Stimulated activated naive CD8-positive, alpha-beta T cell treated with anti-CD3 and anti-CD28 coated beads, Interleukin-15, Interleukin-2, amounts not matched to agents 100 ng/mL and 50 ng/mL, for 24 hours (primary cell): ENCODE results near the gene SRMS.
A peak's percentile ranks its signal among the peaks of the same experiment; 100 is the strongest.
"Not testable (repeated sequence)": the region's sequence is repeated elsewhere in the genome, so short reads cannot be mapped to it uniquely, and the experiment has no call there.

ENCODE experiments used
- H3K27ac Mint-ChIP-seq: one replicate; pipeline ENCODE4 v1.8.0; 2021; ENCODE audit warnings: mild to moderate bottlenecking, mixed read lengths
- H3K27me3 Mint-ChIP-seq: one replicate; pipeline ENCODE4 v1.8.0; 2021; ENCODE audit warnings: mixed read lengths
- H3K36me3 Mint-ChIP-seq: one replicate; pipeline ENCODE4 v1.8.0; 2021; ENCODE audit warnings: low read depth, mixed read lengths
- H3K4me1 Mint-ChIP-seq: one replicate; pipeline ENCODE4 v1.8.0; 2021; ENCODE audit warnings: low read depth, mixed read lengths
- H3K4me3 Mint-ChIP-seq: one replicate; pipeline ENCODE4 v1.8.0; 2021; ENCODE audit warnings: mild to moderate bottlenecking, mixed read lengths
- H3K9me3 Mint-ChIP-seq: one replicate; pipeline ENCODE4 v1.8.0; 2021; ENCODE audit warnings: mixed read lengths

Gene SRMS

GRCh38 chr20:63520504-63520933, 27.0 kb downstream of the SRMS start, which contains the start of gene PPDPF:
Gene PPDPF (plus strand): TSS chr20:63520765. CDS start chr20:63521309, 544 bp downstream.
- H3K9me3 Mint-ChIP-seq = peaks cover 5% of the 10 kb centered on the region
- peak within 1 kb of the TSS; percentile 83 for H3K4me3 Mint-ChIP-seq
- H3K4me1 Mint-ChIP-seq = peaks cover 10% of the 10 kb centered on the region
- peak within 1 kb of the TSS; percentile 52 for H3K27ac Mint-ChIP-seq
- H3K27me3 Mint-ChIP-seq = no peaks in the 10 kb centered on the region
- peaks cover 18% of the 10 kb centered on the region for H3K36me3 Mint-ChIP-seq

GRCh38 chr20:63519668-63520503, 27.7 kb downstream of the SRMS start:
- Mint-ChIP-seq H3K4me1 (peaks cover 10% of the 10 kb centered on the region), H3K27ac (no peak overlapping the region), H3K36me3 (peaks cover 18% of the 10 kb centered on the region), H3K4me3 (peak overlapping the region; percentile 64), H3K27me3 (no peaks in the 10 kb centered on the region), H3K9me3 (peaks cover 5% of the 10 kb centered on the region)

- H3K27ac Mint-ChIP-seq = no peak overlapping the region
These were observed 28.4 kb downstream of the SRMS start for GRCh38 chr20:63518946-63519667.

GRCh38 chr20:63518351-63518861, 29.1 kb downstream of the SRMS start:
- Mint-ChIP-seq H3K9me3 (peaks cover 8% of the 10 kb centered on the region), H3K4me1 (peaks cover 7% of the 10 kb centered on the region), H3K27ac (no peak overlapping the region), H3K36me3 (peaks cover 12% of the 10 kb centered on the region), H3K4me3 (no peak overlapping the region), H3K27me3 (peaks cover 2% of the 10 kb centered on the region)

More at GRCh38 chr20:63518946-63519667, 28.4 kb downstream of the SRMS start:
- H3K27me3 Mint-ChIP-seq = no peaks in the 10 kb centered on the region
- H3K36me3 Mint-ChIP-seq = peaks cover 18% of the 10 kb centered on the region
- peaks cover 10% of the 10 kb centered on the region for H3K9me3 Mint-ChIP-seq
- H3K4me1 Mint-ChIP-seq = peaks cover 10% of the 10 kb centered on the region
- peak overlapping the region; percentile 64 for H3K4me3 Mint-ChIP-seq

GRCh38 chr20:63517376-63518309, 29.9 kb downstream of the SRMS start:
- Mint-ChIP-seq H3K9me3 (peaks cover 10% of the 10 kb centered on the region), H3K27me3 (peaks cover 7% of the 10 kb centered on the region), H3K4me1 (peaks cover 5% of the 10 kb centered on the region), H3K36me3 (peaks cover 6% of the 10 kb centered on the region), H3K27ac (no peak overlapping the region), H3K4me3 (no peak overlapping the region)

- H3K4me1 Mint-ChIP-seq, H3K27ac Mint-ChIP-seq, H3K4me3 Mint-ChIP-seq, H3K36me3 Mint-ChIP-seq: not testable (repeated sequence)
- Mint-ChIP-seq H3K27me3 (peaks cover 28% of the 10 kb centered on the region), H3K9me3 (peaks cover 10% of the 10 kb centered on the region)
These were observed 33.0 kb downstream of the SRMS start for GRCh38 chr20:63514520-63514919.

- no peaks in the 10 kb centered on the region for H3K4me1 Mint-ChIP-seq
- no peaks in the 10 kb centered on the region for H3K36me3 Mint-ChIP-seq
- peaks cover 10% of the 10 kb centered on the region for H3K9me3 Mint-ChIP-seq
- H3K4me3 Mint-ChIP-seq = no peak overlapping the region
- peaks cover 37% of the 10 kb centered on the region for H3K27me3 Mint-ChIP-seq
- H3K27ac Mint-ChIP-seq = no peak overlapping the region
These were observed 34.3 kb downstream of the SRMS start for GRCh38 chr20:63513207-63513606.

- Mint-ChIP-seq H3K4me1 (peaks cover 3% of the 10 kb centered on the region), H3K27ac (no peak overlapping the region), H3K4me3 (no peak overlapping the region), H3K36me3 (no peaks in the 10 kb centered on the region), H3K27me3 (peaks cover 53% of the 10 kb centered on the region), H3K9me3 (peaks cover 9% of the 10 kb centered on the region)
These were observed 38.4 kb downstream of the SRMS start for GRCh38 chr20:63509088-63509564.

GRCh38 chr20:63508072-63508768, 39.3 kb downstream of the SRMS start:
- H3K4me1 Mint-ChIP-seq = peaks cover 3% of the 10 kb centered on the region
- H3K27ac Mint-ChIP-seq = no peak overlapping the region
- no peaks in the 10 kb centered on the region for H3K36me3 Mint-ChIP-seq
- no peak overlapping the region for H3K4me3 Mint-ChIP-seq
- H3K9me3 Mint-ChIP-seq = peaks cover 4% of the 10 kb centered on the region
- H3K27me3 Mint-ChIP-seq = peaks cover 55% of the 10 kb centered on the region

GRCh38 chr20:63507083-63507743, 40.3 kb downstream of the SRMS start:
- Mint-ChIP-seq H3K4me3 (no peak overlapping the region), H3K27me3 (peaks cover 51% of the 10 kb centered on the region), H3K9me3 (peaks cover 4% of the 10 kb centered on the region), H3K4me1 (peaks cover 3% of the 10 kb centered on the region), H3K36me3 (no peaks in the 10 kb centered on the region), H3K27ac (no peak overlapping the region)

GRCh38 chr20:63505723-63506122, 41.8 kb downstream of the SRMS start:
- peaks cover 4% of the 10 kb centered on the region for H3K9me3 Mint-ChIP-seq

GRCh38 chr20:63505281-63505680, 42.3 kb downstream of the SRMS start:
- Mint-ChIP-seq H3K9me3 (peaks cover 4% of the 10 kb centered on the region), H3K4me1 (peaks cover 3% of the 10 kb centered on the region), H3K27me3 (peaks cover 43% of the 10 kb centered on the region), H3K4me3 (no peak overlapping the region), H3K36me3 (no peaks in the 10 kb centered on the region), H3K27ac (no peak overlapping the region)

More at GRCh38 chr20:63505723-63506122, 41.8 kb downstream of the SRMS start:
- H3K4me3 Mint-ChIP-seq = no peak overlapping the region
- H3K36me3 Mint-ChIP-seq = no peaks in the 10 kb centered on the region
- no peak overlapping the region for H3K27ac Mint-ChIP-seq
- peaks cover 3% of the 10 kb centered on the region for H3K4me1 Mint-ChIP-seq
- H3K27me3 Mint-ChIP-seq = peaks cover 46% of the 10 kb centered on the region

GRCh38 chr20:63504642-63505041, 42.9 kb downstream of the SRMS start:
- no peak overlapping the region for H3K4me3 Mint-ChIP-seq
- H3K27me3 Mint-ChIP-seq = peaks cover 36% of the 10 kb centered on the region
- H3K36me3 Mint-ChIP-seq = no peaks in the 10 kb centered on the region
- H3K4me1 Mint-ChIP-seq = peaks cover 3% of the 10 kb centered on the region
- H3K27ac Mint-ChIP-seq = no peak overlapping the region
- peaks cover 4% of the 10 kb centered on the region for H3K9me3 Mint-ChIP-seq
